Uterus (tissue), 4 donors: ENCODE measurements around the gene IGLL1. TPM values are rescaled to one million over a fixed set of nuclear protein-coding genes. Genes with fewer than 3 reads are reported as not detected.
A peak's percentile ranks its signal among the peaks of the same experiment; 100 is the strongest.

Experiments used
- DNase-seq, 2 donors: peaks; one replicate each; pipeline ENCODE4 v3.0.0-alpha.2; 2019 to 2020
- H3K27ac ChIP-seq, 2 donors: fragments of 200-600 bp; sonication (generic); 1 replicate in 1 of 2; 2 replicates in 1 of 2; pipeline ENCODE4 v1.5.1; 2016 to 2018
- H3K27me3 ChIP-seq, 2 donors: fragments of 200-600 bp; sonication (generic); one replicate each; pipeline ENCODE4 v1.5.1; 2018 to 2019; ENCODE audit warnings: control low read depth in 1 of 2
- H3K36me3 ChIP-seq, 2 donors: fragments of 200-600 bp; sonication (generic); one replicate each; pipeline ENCODE4 v1.5.1; 2019; ENCODE audit warnings: control low read depth in 1 of 2
- H3K4me1 ChIP-seq, 2 donors: fragments of 200-600 bp; sonication (generic); one replicate each; pipeline ENCODE4 v1.5.1; 2018 to 2019; ENCODE audit warnings: control low read depth in 1 of 2
- H3K4me3 ChIP-seq, 2 donors: fragments of 200-600 bp; sonication (generic); 1 replicate in 1 of 2; 2 replicates in 1 of 2; pipeline ENCODE4 v1.5.1; 2018 to 2019; ENCODE audit warnings: mild to moderate bottlenecking in 1 of 2
- H3K9me3 ChIP-seq, 2 donors: fragments of 200-600 bp; sonication (generic); one replicate each; pipeline ENCODE4 v1.5.1; 2019; ENCODE audit warnings: control low read depth in 1 of 2
- CTCF ChIP-seq, 4 experiments: fragments of 200-600 bp in 2 of 4; fragments of 450-650 bp in 2 of 4; sonication (generic) in 2 of 4; IDR thresholded peaks; one replicate each; pipeline ENCODE4 v1.5.1; 2016 to 2019; ENCODE audit warnings: antibody characterized with exemption in 4 of 4, mild to moderate bottlenecking in 2 of 4, moderate library complexity in 1 of 4
- POLR2A ChIP-seq, 2 donors: fragments of 450-650 bp; IDR thresholded peaks; one replicate each; pipeline ENCODE4 v1.6.1; 2016; ENCODE audit warnings: antibody characterized with exemption in 2 of 2, mild to moderate bottlenecking in 1 of 2, moderate library complexity in 1 of 2
- intact Hi-C: fragments of 100-400 bp; cut with DNase I; formaldehyde crosslinking; loops from one replicate; pipeline ENCODE4 v1.15.1; 2023; ENCODE audit warnings: low total_unique reads
- total RNA-seq, 4 donors: library from RNA; depleted of rRNA in 3 of 4; stranded (reverse); fragments of >200 nt in 3 of 4; gene quantifications; one replicate each; pipeline versions ENCODE4 v1.1.0 to v1.2.4, GENCODE V29; 2014 to 2023
- donor health status: DM: yes; HTN: yes; CAD: no.

The IGLL1 gene
- total RNA-seq, 4 donors from 2014 or later = 0.48 TPM; not detected in 3

- no peaks in the 10 kb centered on the region for H3K4me1 ChIP-seq
- no peak overlapping the region for H3K4me3 ChIP-seq
- intact Hi-C loops = no loop called here
- no peak overlapping the region for H3K27ac ChIP-seq
- no peak for DNase-seq
- no peaks in the 10 kb centered on the region for H3K36me3 ChIP-seq
- H3K9me3 ChIP-seq = no peaks in the 10 kb centered on the region
- no peaks in the 10 kb centered on the region for H3K27me3 ChIP-seq
- TF ChIP-seq CTCF (IDR thresholded peaks at IDR 0.05) (no peak), POLR2A (IDR thresholded peaks at IDR 0.05) (no peak)
Observed at GRCh38 chr22:23534851-23535717, 45.0 kb downstream of the IGLL1 start.

- no peak for DNase-seq
- Histone ChIP-seq H3K27me3 (no peaks in the 10 kb centered on the region), H3K9me3 (no peaks in the 10 kb centered on the region), H3K4me1 (no peaks in the 10 kb centered on the region), H3K27ac (no peak overlapping the region), H3K36me3 (no peaks in the 10 kb centered on the region), H3K4me3 (no peak overlapping the region)
- TF ChIP-seq CTCF (IDR thresholded peaks at IDR 0.05) (no peak), POLR2A (IDR thresholded peaks at IDR 0.05) (no peak)
- intact Hi-C loops = no loop called here
Observed at GRCh38 chr22:23534201-23534850, 45.8 kb downstream of the IGLL1 start.

- H3K27me3 ChIP-seq = no peaks in the 10 kb centered on the region
- no peaks in the 10 kb centered on the region for H3K4me1 ChIP-seq
- H3K27ac ChIP-seq = no peak overlapping the region
- TF ChIP-seq CTCF (IDR thresholded peaks at IDR 0.05) (no peak), POLR2A (IDR thresholded peaks at IDR 0.05) (no peak)
- intact Hi-C loops = no loop called here
- no peaks in the 10 kb centered on the region for H3K36me3 ChIP-seq
- no peak for DNase-seq
- H3K9me3 ChIP-seq = no peaks in the 10 kb centered on the region
- H3K4me3 ChIP-seq = no peak overlapping the region
Observed at GRCh38 chr22:23533771-23534191, 46.3 kb downstream of the IGLL1 start.

GRCh38 chr22:23533328-23533762 is 46.7 kb downstream of the IGLL1 start:
- DNase-seq = no peak

More at GRCh38 chr22:23533328-23533762, 46.7 kb downstream of the IGLL1 start:
- H3K4me1 ChIP-seq = no peaks in the 10 kb centered on the region
- H3K27ac ChIP-seq = no peak overlapping the region
- H3K27me3 ChIP-seq = no peaks in the 10 kb centered on the region
- no peak overlapping the region for H3K4me3 ChIP-seq
- no peaks in the 10 kb centered on the region for H3K9me3 ChIP-seq
- no peaks in the 10 kb centered on the region for H3K36me3 ChIP-seq
- intact Hi-C loops = no loop called here
- TF ChIP-seq POLR2A (IDR thresholded peaks at IDR 0.05) = no peak
- peak in 1 of 4 experiments; percentile 6 for TF ChIP-seq CTCF (IDR thresholded peaks at IDR 0.05)
